Endothelial cell of umbilical vein (primary cell): ENCODE results near the gene MED13. TPM values are rescaled to one million over a fixed set of nuclear protein-coding genes. Genes with fewer than 3 reads are reported as not detected.
"Not testable (repeated sequence)": the region's sequence is repeated elsewhere in the genome, so short reads cannot be mapped to it uniquely, and the experiment has no call there.

ENCODE experiments used
- BruUV-seq: library from RNA; stranded (reverse); fragments of 400-500 nt; replicated peaks from 2 replicates; lab custom pipeline; 2021; lab: Mats Ljungman, UMichigan
- CTCF ChIA-PET: fragments of 300-600, 350-600 bp; sonication (Branson Sonifier 250); formaldehyde crosslinking; loops from one replicate; lab custom pipeline; 2021; ENCODE audit warnings: antibody characterized with exemption, inconsistent platforms; lab: Charles Lee
- POLR2A ChIA-PET: fragments of 300-600, 350-600 bp; sonication (Branson Sonifier 250); formaldehyde crosslinking; loops from one replicate; lab custom pipeline; 2021; ENCODE audit warnings: antibody characterized with exemption, inconsistent platforms; lab: Charles Lee
- DNase-seq: peaks from one replicate; pipeline ENCODE4 v3.0.0-alpha.2; 2011; ENCODE audit warnings: low read depth, low spot score
- FAIRE-seq: peaks from 2 replicates; lab custom pipeline; 2011; peaks lifted over from hg19 to GRCh38; lab: Jason Lieb, UNC
- H2AFZ ChIP-seq: 2 replicates; pipeline ENCODE4 v1.6.0; 2012; ENCODE audit warnings: low read depth, low read length, control low read depth, inconsistent platforms
- H3K27ac ChIP-seq: 2 replicates; pipeline ENCODE4 v1.5.1; 2011; ENCODE audit warnings: low read depth, mild to moderate bottlenecking, control low read depth, low read length, moderate library complexity; ENCODE audit not compliant: insufficient read depth
- H3K27me3 ChIP-seq, 2 experiments: 2 replicates each; pipeline versions ENCODE4 v1.6.0 to v1.6.1; 2011; ENCODE audit warnings: low read length in 2 of 2, mixed read lengths in 1 of 2; ENCODE audit not compliant: control insufficient read depth in 2 of 2, insufficient read depth in 2 of 2
- H3K36me3 ChIP-seq, 2 experiments: 2 replicates in 1 of 2; 3 replicates in 1 of 2; pipeline ENCODE4 v1.5.1; 2011; ENCODE audit warnings: low read length in 2 of 2, mild to moderate bottlenecking in 1 of 2, moderate library complexity in 1 of 2; ENCODE audit not compliant: control insufficient read depth in 2 of 2, insufficient read depth in 2 of 2; ENCODE audit errors: extremely low read depth in 1 of 2
- H3K4me1 ChIP-seq: 3 replicates; pipeline ENCODE4 v1.5.1; 2011; ENCODE audit warnings: mild to moderate bottlenecking, low read length; ENCODE audit not compliant: control insufficient read depth, insufficient read depth; ENCODE audit errors: extremely low read depth
- H3K4me2 ChIP-seq: 2 replicates; pipeline ENCODE4 v1.6.1; 2011; ENCODE audit warnings: low read length, control low read depth, mixed read lengths; ENCODE audit not compliant: insufficient read depth
- H3K4me3 ChIP-seq, 3 experiments: fragments of 200-600 bp in 1 of 3; sonication (generic), shearing (Covaris generic) in 1 of 3; replicated peaks in 1 of 3; 2 replicates each; pipeline ENCODE4 v1.5.1; 2011 to 2016; ENCODE audit warnings: control low read depth in 3 of 3, low read length in 3 of 3, mild to moderate bottlenecking in 2 of 3, inconsistent platforms in 1 of 3, low read depth in 1 of 3, moderate library complexity in 1 of 3; ENCODE audit not compliant: insufficient read depth in 1 of 3
- H3K79me2 ChIP-seq: 2 replicates; pipeline ENCODE4 v1.6.0; 2012; ENCODE audit warnings: low read length, inconsistent platforms; ENCODE audit not compliant: control insufficient read depth, insufficient read depth
- H3K9ac ChIP-seq: replicated peaks from 2 replicates; pipeline ENCODE3; 2011; ENCODE audit warnings: low read length, control low read depth; ENCODE audit not compliant: insufficient read depth; ENCODE audit errors: extremely low read depth
- H3K9me1 ChIP-seq: replicated peaks from 3 replicates; pipeline ENCODE4 v1.6.0; 2011; ENCODE audit warnings: mild to moderate bottlenecking, low read length; ENCODE audit not compliant: control insufficient read depth, insufficient read depth; ENCODE audit errors: extremely low read depth
- H3K9me3 ChIP-seq: replicated peaks from 2 replicates; pipeline ENCODE4 v1.5.1; 2012; ENCODE audit warnings: low read length, inconsistent platforms; ENCODE audit not compliant: control insufficient read depth, insufficient read depth
- H4K20me1 ChIP-seq: replicated peaks from 2 replicates; pipeline ENCODE3; 2011; ENCODE audit warnings: mild to moderate bottlenecking, low read length; ENCODE audit not compliant: control insufficient read depth, insufficient read depth; ENCODE audit errors: extremely low read depth
- EZH2 ChIP-seq: IDR thresholded peaks from 2 replicates; pipeline ENCODE4 v1.6.1; 2012; ENCODE audit warnings: borderline replicate concordance, low read depth, mild to moderate bottlenecking, moderate library complexity, low read length, inconsistent platforms; ENCODE audit not compliant: severe bottlenecking
- FOS ChIP-seq: IDR thresholded peaks from 2 replicates; pipeline ENCODE4 v1.6.1; 2011; ENCODE audit warnings: mild to moderate bottlenecking, low read length, moderate library complexity, borderline replicate concordance; ENCODE audit not compliant: insufficient read depth
- GATA2 ChIP-seq: IDR thresholded peaks from 2 replicates; pipeline ENCODE4 v1.7.0; 2011; ENCODE audit warnings: low read depth, mild to moderate bottlenecking, moderate library complexity, mixed read lengths, low read length; ENCODE audit not compliant: insufficient read length, insufficient read depth
- JUN ChIP-seq: IDR thresholded peaks from 2 replicates; pipeline ENCODE4 v1.6.1; 2011; ENCODE audit warnings: borderline replicate concordance, low read depth; ENCODE audit not compliant: insufficient read length, insufficient read depth
- MYC ChIP-seq: IDR thresholded peaks from one replicate; pipeline ENCODE4 v1.6.1; 2011; ENCODE audit warnings: mild to moderate bottlenecking, low read depth, low read length
- POLR2A ChIP-seq: IDR thresholded peaks from 2 replicates; pipeline ENCODE4 v1.6.1; 2012; ENCODE audit warnings: low read depth, mild to moderate bottlenecking, control low read depth, low read length
- POLR2AphosphoS5 ChIP-seq: IDR thresholded peaks from 2 replicates; pipeline ENCODE4 v1.6.1; 2012; ENCODE audit warnings: low read depth, mild to moderate bottlenecking, control low read depth, low read length, moderate library complexity; ENCODE audit not compliant: insufficient read depth
- dilution Hi-C: fragments of 300-500 bp; cut with MboI; formaldehyde crosslinking; loops from one replicate; pipeline ENCODE4 v1.15.0; 2019; ENCODE audit warnings: low sequenced_read_pairs; ENCODE audit not compliant: extremely low pct_ligation_motif_present
- intact Hi-C: fragments of 100-400 bp; cut with micrococcal nuclease; formaldehyde crosslinking; loops from one replicate; pipeline ENCODE4 v1.10.0; 2022
- polyA plus RNA-seq, 4 experiments: library from polyadenylated mRNA; depleted of rRNA in 3 of 4; stranded (reverse) in 3 of 4; unstranded in 1 of 4; fragments of >200 nt; gene quantifications; 2 replicates each; pipeline versions ENCODE4 v1.2.1 to v1.2.3, GENCODE V29; 2011 to 2012; ENCODE audit warnings: missing spikeins in 1 of 4
- total RNA-seq: library from RNA; stranded (reverse); gene quantifications from 2 replicates; pipeline ENCODE4 v1.2.3, GENCODE V29; 2021
- TF ChIP-seq, protein P1 (sequence below), 2 donors: IDR thresholded peaks; 1 replicate in 1 of 2; 2 replicates in 1 of 2; pipeline ENCODE4 v1.5.1; 2011; ENCODE audit warnings: low read length in 2 of 2, mild to moderate bottlenecking in 2 of 2, moderate library complexity in 2 of 2, control low read depth in 1 of 2, inconsistent platforms in 1 of 2, low read depth in 1 of 2; ENCODE audit not compliant: insufficient read depth in 1 of 2; ENCODE audit errors: extremely low read depth in 1 of 2
- TF ChIP-seq, protein P2 (sequence below): IDR thresholded peaks from 2 replicates; pipeline ENCODE4 v1.6.1; 2011; ENCODE audit not compliant: insufficient read depth, insufficient read length

Gene MED13
- total and polyA plus RNA-seq, 2 donors (not counting 3 experiments of a cell fraction or from before 2014, with no cell fraction given) = 11.6 to 49.6 TPM

DNA sequence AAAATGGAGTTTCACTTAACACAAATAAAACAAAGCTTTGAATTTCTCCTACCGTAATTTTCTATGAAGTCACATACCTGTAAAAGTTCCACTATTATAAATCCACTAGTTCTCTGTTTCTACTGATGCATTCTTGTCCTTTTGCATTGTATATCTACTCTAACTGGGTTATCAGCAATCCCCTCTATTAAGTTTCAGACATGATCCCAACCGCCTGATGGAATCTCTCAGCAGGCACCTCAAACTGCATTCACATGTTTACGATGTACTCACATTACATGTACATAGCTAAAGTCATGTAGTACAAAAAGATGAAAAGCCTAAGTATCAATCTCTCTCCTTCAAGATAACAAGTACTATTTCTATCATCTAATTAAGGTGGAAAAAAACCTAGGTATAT is 64.9 kb downstream of the MED13 start:
- TF ChIP-seq POLR2AphosphoS5 (no peak), JUN (no peak), POLR2A (no peak), FOS (no peak), EZH2 (no peak), MYC (no peak), GATA2 (no peak)
- TF ChIP-seq, protein P1, sequence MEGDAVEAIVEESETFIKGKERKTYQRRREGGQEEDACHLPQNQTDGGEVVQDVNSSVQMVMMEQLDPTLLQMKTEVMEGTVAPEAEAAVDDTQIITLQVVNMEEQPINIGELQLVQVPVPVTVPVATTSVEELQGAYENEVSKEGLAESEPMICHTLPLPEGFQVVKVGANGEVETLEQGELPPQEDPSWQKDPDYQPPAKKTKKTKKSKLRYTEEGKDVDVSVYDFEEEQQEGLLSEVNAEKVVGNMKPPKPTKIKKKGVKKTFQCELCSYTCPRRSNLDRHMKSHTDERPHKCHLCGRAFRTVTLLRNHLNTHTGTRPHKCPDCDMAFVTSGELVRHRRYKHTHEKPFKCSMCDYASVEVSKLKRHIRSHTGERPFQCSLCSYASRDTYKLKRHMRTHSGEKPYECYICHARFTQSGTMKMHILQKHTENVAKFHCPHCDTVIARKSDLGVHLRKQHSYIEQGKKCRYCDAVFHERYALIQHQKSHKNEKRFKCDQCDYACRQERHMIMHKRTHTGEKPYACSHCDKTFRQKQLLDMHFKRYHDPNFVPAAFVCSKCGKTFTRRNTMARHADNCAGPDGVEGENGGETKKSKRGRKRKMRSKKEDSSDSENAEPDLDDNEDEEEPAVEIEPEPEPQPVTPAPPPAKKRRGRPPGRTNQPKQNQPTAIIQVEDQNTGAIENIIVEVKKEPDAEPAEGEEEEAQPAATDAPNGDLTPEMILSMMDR (IDR thresholded peaks at IDR 0.05; ENCODE audit: extremely low read depth in 1 of 2, insufficient read depth in 1 of 2, low read depth in 1 of 2, low read length in 2 of 2) = no peak
- TF ChIP-seq, protein P2, sequence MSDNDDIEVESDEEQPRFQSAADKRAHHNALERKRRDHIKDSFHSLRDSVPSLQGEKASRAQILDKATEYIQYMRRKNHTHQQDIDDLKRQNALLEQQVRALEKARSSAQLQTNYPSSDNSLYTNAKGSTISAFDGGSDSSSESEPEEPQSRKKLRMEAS = no peak
- H3K9me1 ChIP-seq = no peaks in the 10 kb centered on the region
- dilution Hi-C loops (no loop called here), intact Hi-C loops (no loop called here)
- no peak for DNase-seq
- no peak for FAIRE-seq
- no TSS peak for BruUV-seq
- ChIA-PET POLR2A (no interaction called here), CTCF (no interaction called here)
- H3K27ac ChIP-seq = no peak overlapping the region
- no peak overlapping the region for H2AFZ ChIP-seq
- no peaks in the 10 kb centered on the region for H3K9me3 ChIP-seq
- no peak overlapping the region for H3K4me3 ChIP-seq
- H3K4me1 ChIP-seq = peaks cover 3% of the 10 kb centered on the region
- no peaks in the 10 kb centered on the region for H3K27me3 ChIP-seq
- H3K36me3 ChIP-seq = peaks cover 0 to 4% of the 10 kb centered on the region in 2 experiments
- peaks cover 2% of the 10 kb centered on the region for H4K20me1 ChIP-seq
- H3K79me2 ChIP-seq = peaks cover 50% of the 10 kb centered on the region
- H3K9ac ChIP-seq = no peak overlapping the region
- no peak overlapping the region for H3K4me2 ChIP-seq

DNA sequence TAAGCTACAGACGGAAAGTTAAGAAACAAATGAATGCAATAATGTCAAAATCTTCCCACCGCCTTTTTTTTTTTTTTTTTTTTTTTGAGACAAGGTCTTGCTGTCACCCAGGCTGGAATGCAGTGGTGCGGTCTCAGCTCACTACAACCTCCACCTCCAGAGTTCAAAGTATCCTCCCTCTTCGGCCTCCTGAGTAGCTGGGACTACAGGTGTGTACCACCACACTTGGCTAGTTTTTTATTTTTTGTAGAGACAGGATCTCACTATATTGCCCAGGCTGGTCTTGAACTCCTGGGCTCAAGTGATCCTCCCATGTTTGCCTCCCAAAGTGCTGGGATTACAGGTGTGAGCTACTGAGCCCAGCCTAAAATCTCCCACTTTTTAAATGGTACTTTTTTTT is 66.5 kb downstream of the MED13 start:
- H3K9me3 ChIP-seq, BruUV-seq, H3K9ac ChIP-seq, H3K36me3 ChIP-seq, FAIRE-seq, H3K27ac ChIP-seq, H3K27me3 ChIP-seq, intact Hi-C loops, H3K9me1 ChIP-seq, H3K4me3 ChIP-seq, H3K4me2 ChIP-seq, DNase-seq, dilution Hi-C loops, H3K4me1 ChIP-seq, H4K20me1 ChIP-seq, H2AFZ ChIP-seq: not testable (repeated sequence)
- H3K79me2 ChIP-seq = peaks cover 40% of the 10 kb centered on the region
- ChIA-PET CTCF (interaction anchor here (0.8 to 1.2 kb wide), 2 partner anchors 24 to 67 kb away, joined by 4 read pairs; no protein-coding TSS in a partner anchor), POLR2A (interaction anchor here (0.6 kb wide), 2 partner anchors 28 to 52 kb away, joined by 3 to 6 read pairs; no protein-coding TSS in a partner anchor)
